Subcutaneous abdominal adipose tissue (tissue), 5 donors: ENCODE measurements around the gene TMEM272.

ENCODE experiments used
- H3K27ac ChIP-seq: one replicate; pipeline ENCODE4 v1.7.0; 2013; ENCODE audit warnings: low read depth, mild to moderate bottlenecking, inconsistent platforms, low read length, moderate library complexity
- H3K27me3 ChIP-seq, 5 donors: one replicate each; pipeline ENCODE4 v1.7.0; 2013; ENCODE audit warnings: low read length in 5 of 5, inconsistent platforms in 1 of 5; ENCODE audit not compliant: control insufficient read depth in 5 of 5, insufficient read depth in 4 of 5
- H3K36me3 ChIP-seq, 5 donors: one replicate each; pipeline ENCODE4 v1.7.0; 2013; ENCODE audit warnings: low read length in 5 of 5; ENCODE audit not compliant: control insufficient read depth in 5 of 5, insufficient read depth in 5 of 5
- H3K4me1 ChIP-seq, 5 donors: one replicate each; pipeline ENCODE4 v1.7.0; 2013; ENCODE audit warnings: low read length in 5 of 5, mild to moderate bottlenecking in 3 of 5, moderate library complexity in 1 of 5; ENCODE audit not compliant: control insufficient read depth in 5 of 5, insufficient read depth in 5 of 5
- H3K4me3 ChIP-seq, 5 donors: one replicate each; pipeline ENCODE4 v1.7.0; 2013; ENCODE audit warnings: low read length in 5 of 5, low read depth in 1 of 5
- H3K9ac ChIP-seq, 5 donors: one replicate each; pipeline ENCODE4 v1.7.0; 2013; ENCODE audit warnings: low read length in 5 of 5, mild to moderate bottlenecking in 4 of 5, moderate library complexity in 3 of 5
- H3K9me3 ChIP-seq, 5 donors: one replicate each; pipeline ENCODE4 v1.7.0; 2013; ENCODE audit warnings: low read length in 5 of 5; ENCODE audit not compliant: control insufficient read depth in 5 of 5
- donor health status: healthy.
- donor health status: healthy.
- donor health status: healthy.
- donor health status: healthy.
- donor health status: healthy.

TMEM272 gene

DNA sequence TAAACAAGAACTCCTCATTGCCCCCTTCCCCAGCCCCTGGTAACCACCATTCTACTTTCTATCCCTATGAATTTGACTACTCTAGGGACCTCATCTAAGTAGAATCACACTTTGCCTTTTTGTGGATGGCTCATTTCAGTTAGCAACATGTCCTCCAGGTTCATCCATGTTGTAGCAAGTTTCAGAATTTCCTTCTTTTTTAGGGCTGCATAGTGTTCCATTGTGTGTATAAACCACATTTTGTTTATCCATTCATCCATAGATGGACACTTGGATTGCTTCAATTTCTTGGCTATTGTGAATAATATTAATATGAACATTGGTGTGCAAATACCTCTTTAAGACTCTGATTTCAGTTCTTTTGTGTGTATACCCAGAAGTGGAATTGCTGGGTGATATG lies 36.2 kb downstream of the TMEM272 start:
- Histone ChIP-seq H3K9ac (no peak overlapping the region), H3K27ac (no peak overlapping the region), H3K4me3 (no peak overlapping the region), H3K27me3 (no peaks in the 10 kb centered on the region), H3K4me1 (peaks cover 2 to 28% (median 26%) of the 10 kb centered on the region in 5 donors), H3K36me3 (no peaks in the 10 kb centered on the region), H3K9me3 (no peaks in the 10 kb centered on the region)

DNA sequence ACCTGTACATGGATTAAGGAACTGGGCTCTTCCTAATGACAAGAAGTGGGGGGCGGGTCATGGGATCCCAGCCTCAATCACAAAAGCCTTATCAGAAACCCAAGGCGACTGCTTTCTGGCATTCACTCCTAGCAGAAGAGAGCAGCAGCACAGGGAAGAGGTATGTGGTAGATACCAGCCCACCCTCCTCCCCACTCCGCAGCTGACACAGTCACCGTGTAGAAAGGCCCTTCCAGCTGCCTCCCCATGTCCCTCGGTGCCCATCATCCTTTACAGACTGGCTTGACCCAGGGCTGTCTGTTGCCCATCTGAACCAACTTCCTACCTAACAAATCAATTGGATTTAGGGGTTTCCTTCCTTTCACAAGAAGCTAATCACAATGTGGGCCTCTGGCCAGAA lies 37.9 kb downstream of the TMEM272 start:
- Histone ChIP-seq H3K4me3 (no peak overlapping the region), H3K27ac (peak overlapping the region; percentile 10), H3K27me3 (no peaks in the 10 kb centered on the region), H3K9ac (no peak overlapping the region), H3K36me3 (no peaks in the 10 kb centered on the region), H3K9me3 (no peaks in the 10 kb centered on the region), H3K4me1 (peaks cover 12 to 42% (median 39%) of the 10 kb centered on the region in 5 donors)

DNA sequence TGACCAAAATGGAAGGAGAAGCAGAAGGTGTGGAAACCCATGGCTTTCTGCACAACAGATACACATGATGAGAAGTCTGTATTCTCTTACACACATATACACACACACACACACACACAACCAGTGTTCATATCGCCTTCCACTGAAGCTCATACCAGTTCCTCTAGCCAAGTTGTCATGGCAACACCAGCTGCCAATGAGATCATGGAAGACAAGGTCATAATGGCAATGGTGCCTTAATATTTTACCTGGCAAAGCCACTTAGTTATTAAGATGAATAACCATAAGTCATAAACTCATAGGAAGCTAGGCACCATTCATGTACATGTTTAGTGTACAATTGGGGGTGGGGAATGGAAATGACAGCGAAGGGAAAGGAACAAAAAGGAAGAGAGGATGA lies 38.4 kb downstream of the TMEM272 start:
- Histone ChIP-seq H3K4me1 (peaks cover 15 to 44% (median 40%) of the 10 kb centered on the region in 5 donors), H3K9me3 (no peaks in the 10 kb centered on the region), H3K27ac (peak overlapping the region; percentile 99), H3K27me3 (no peaks in the 10 kb centered on the region), H3K4me3 (no peak overlapping the region), H3K9ac (no peak overlapping the region), H3K36me3 (no peaks in the 10 kb centered on the region)

DNA sequence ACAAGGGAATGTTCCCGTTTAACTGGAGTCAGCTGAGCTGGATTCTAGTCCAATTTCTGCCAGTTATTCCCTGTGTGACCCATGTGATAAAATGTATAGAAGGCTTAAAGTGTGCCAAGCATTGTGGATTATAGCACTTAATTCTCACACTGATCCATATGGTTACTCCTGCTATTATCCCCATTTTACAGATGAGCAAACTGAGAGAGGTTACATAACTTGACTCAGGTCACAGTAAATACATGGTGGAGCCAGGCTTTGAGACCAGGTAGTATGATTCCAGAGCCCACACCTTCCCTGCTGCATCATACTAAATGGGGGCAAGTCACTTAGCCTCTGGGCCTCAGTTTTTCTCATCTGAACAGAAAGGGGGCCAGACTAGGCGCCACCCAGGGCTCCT lies 39.1 kb downstream of the TMEM272 start:
- no peaks in the 10 kb centered on the region for H3K27me3 ChIP-seq
- H3K9ac ChIP-seq = peak overlapping the region in 1 of 5 donors; percentile 97
- H3K36me3 ChIP-seq = no peaks in the 10 kb centered on the region
- H3K9me3 ChIP-seq = no peaks in the 10 kb centered on the region
- peak overlapping the region; percentile 99 for H3K27ac ChIP-seq
- H3K4me3 ChIP-seq = no peak overlapping the region
- peaks cover 17 to 50% (median 45%) of the 10 kb centered on the region in 5 donors for H3K4me1 ChIP-seq

DNA sequence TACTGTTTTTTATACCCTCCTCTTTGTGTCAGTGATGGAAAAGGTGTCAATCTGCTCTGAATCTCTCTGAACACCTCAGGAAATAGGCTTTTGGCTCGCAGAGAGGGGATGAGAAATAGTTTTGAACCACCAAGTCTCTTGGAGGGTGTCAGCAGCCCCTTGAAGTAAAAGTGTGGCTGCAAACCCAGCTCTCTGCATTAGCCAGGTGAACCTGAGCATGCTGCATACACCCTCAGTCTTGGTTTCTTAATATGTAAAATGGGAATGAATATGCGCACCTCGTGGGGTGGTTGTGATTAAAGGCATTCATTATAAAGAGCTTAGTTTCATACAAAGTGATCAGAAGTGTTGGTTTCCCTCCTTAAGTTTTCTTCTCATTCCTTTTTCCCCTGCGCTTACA lies 39.7 kb downstream of the TMEM272 start:
- peak overlapping the region; percentile 99 for H3K27ac ChIP-seq
- H3K36me3 ChIP-seq = no peaks in the 10 kb centered on the region
- peak overlapping the region in 4 of 5 donors; percentile 74 to 88 (median 79) for H3K4me3 ChIP-seq
- H3K9me3 ChIP-seq = no peaks in the 10 kb centered on the region
- no peaks in the 10 kb centered on the region for H3K27me3 ChIP-seq
- H3K9ac ChIP-seq = peak overlapping the region; percentile 1 to 97 (median 91)
- peaks cover 17 to 56% (median 51%) of the 10 kb centered on the region in 5 donors for H3K4me1 ChIP-seq

DNA sequence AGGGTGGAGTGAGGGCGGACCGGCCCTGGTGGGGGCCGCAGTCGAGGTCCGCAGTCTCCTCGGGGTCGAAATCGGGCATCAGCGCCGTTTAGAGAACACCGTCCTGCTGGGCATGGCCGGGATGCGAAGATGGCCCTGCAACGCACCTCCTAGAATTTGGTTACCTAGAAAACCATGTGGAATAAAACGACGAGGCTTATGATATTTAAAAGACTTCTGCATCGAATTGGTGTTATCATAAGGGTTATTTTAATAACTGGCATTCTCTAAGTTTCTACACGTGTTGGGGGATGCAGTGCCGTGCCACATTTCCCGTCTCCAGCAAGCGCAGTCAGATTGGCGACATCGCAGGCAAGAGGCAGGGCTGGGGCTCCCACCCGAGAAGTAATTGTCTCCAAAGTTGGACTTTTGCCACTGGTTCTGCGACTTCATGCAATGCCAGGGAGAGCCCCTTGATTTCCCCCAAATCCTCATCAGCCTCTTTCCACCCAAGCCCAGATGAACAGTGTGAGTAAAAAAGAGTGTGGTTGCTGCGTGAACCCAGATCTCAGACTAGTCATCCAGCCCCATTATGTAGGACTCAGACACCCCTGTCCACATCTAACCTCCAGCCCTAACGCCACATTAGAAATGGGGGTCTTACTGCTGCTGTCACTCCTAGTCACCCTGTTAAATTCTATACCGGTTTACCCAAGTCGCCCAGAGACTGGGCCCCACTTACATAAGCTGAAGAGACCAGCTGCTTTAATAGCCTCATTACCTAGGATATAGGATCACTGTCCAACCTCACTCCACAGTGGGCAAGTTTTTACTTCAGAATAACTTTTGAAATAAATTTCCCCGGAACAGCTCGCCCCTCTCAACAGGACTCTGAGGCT lies 40.4 kb downstream of the TMEM272 start:
- Histone ChIP-seq H3K9me3 (no peaks in the 10 kb centered on the region), H3K27me3 (no peaks in the 10 kb centered on the region), H3K27ac (peak overlapping the region; percentile 99), H3K4me3 (peak overlapping the region; percentile 74 to 88 (median 80)), H3K4me1 (peaks cover 17 to 61% (median 53%) of the 10 kb centered on the region in 5 donors), H3K9ac (peak overlapping the region; percentile 71 to 97 (median 92)), H3K36me3 (no peaks in the 10 kb centered on the region)

DNA sequence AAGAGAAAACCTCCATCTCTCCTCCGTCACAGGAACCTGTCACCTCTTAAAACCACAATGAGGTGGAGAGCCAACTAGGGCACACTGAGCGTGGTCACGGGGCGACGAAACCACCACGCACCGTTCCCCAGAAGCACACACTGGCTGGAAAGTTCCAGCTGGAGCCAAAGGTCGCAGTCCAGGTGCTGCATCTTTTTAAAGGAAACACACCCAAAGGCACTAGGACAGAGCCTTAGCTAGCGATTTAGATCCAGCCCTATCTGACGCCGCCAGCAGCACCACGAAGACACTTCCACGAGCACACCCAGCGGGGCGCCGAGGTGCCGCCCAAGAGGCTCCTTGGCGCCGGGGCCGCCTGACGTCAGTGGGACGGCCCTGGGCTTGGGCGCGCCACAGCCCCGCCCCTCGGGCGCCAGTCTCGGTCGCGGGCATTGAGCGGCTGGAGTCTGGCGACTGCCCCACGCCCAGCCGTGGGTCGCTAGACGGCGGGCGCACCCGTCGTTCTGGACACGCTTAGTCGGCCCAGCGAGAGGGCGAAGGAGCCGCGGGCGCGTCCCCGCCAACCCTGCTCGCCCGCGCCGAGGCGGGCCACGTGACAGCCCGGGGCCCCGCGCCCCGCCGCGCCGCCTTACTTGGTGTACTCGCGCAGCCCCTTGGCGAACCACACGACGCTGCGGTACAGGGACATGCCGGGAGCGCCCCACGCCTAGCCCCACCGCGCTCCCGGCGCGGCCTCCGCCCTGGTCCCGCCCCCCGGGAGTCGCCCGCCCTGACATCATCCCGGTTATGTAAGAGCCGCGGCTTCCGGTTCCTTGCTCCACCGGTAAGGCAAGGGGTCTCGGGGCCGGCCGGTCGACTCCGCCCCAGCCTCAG lies 41.3 kb downstream of the TMEM272 start, which contains the start of gene DHRS12:
Gene DHRS12 (minus strand): TSS at position 742 of the 873 bp plus-strand sequence. CDS start 4,504 bp downstream, outside the sequence.
- no peaks in the 10 kb centered on the region for H3K27me3 ChIP-seq
- peak within 1 kb of the TSS; percentile 74 to 92 (median 80) for H3K4me3 ChIP-seq
- peaks cover 17 to 61% (median 53%) of the 10 kb centered on the region in 5 donors for H3K4me1 ChIP-seq
- no peaks in the 10 kb centered on the region for H3K9me3 ChIP-seq
- peak within 1 kb of the TSS; percentile 89 to 97 (median 92) for H3K9ac ChIP-seq
- H3K27ac ChIP-seq = peak within 1 kb of the TSS; percentile 99
- peaks cover 0 to 6% (median 3%) of the 10 kb centered on the region in 5 donors for H3K36me3 ChIP-seq

DNA sequence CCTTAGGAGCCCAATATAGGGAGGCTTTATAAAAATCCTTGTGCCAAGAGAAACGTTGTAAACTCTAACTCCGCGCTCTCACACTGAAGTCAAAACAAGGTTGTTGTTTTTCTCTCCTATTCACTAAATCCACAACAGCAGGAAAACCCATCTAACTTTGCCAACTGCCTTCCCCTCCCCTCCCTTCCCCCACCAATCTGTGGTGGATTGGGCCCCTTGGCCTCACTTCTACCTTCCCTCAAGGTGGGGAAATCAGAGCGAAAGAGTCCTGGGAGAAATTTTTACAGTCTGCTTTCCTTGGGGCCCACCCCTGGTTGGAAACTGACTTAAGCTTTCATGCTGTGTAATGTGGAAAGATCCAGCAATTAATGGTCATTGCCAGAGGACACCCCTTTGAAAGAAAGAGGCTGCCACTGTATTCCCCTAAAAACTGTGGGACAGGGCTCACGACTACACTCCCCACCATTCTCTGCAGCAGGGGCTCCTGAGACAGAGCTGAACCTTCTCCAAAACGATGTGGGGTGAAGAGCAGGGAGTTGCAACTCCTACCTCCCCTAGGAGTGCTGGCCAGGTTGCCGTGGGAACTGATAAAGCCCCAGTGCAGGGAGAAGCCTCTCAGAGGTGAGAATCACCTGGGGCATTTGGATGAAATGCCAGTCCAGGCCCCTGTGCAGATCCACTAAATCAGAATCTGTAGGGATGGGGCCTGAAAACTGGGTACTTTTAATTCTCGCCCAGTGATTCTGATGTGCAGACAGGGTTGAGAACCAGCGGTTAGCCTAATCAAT lies 42.2 kb downstream of the TMEM272 start:
- Histone ChIP-seq H3K27ac (peak overlapping the region; percentile 99), H3K27me3 (no peaks in the 10 kb centered on the region), H3K4me3 (peak overlapping the region; percentile 74 to 92 (median 80)), H3K9me3 (no peaks in the 10 kb centered on the region), H3K9ac (peak overlapping the region; percentile 89 to 97 (median 92)), H3K36me3 (peaks cover 0 to 13% (median 8%) of the 10 kb centered on the region in 5 donors), H3K4me1 (peaks cover 17 to 61% (median 53%) of the 10 kb centered on the region in 5 donors)

DNA sequence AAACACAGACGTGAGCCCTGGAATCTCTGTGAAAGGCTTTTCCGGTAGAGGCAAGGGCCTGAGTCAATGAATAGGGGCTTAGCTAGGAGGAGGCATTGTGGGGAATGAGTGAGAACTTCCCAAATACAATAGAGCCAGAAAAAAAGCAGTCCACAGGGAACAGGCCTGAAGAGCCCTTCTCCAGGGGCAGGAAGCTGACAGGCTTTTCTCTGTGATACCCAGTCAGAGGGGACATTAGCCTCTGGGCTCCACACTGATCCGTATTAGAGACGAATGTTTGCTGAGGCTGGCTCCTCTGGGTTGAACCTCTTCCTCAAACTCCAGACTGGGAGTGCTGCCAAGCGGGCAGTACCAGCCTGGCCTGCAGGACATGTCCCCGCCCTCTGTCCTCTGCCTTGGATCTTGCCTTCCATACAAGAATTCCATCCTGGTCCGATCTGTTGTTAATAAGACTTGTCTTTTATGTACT lies 43.3 kb downstream of the TMEM272 start:
- Histone ChIP-seq H3K4me3 (peak overlapping the region in 2 of 5 donors; percentile 23 to 36), H3K4me1 (peaks cover 17 to 61% (median 53%) of the 10 kb centered on the region in 5 donors), H3K9me3 (no peaks in the 10 kb centered on the region)

More for the DNA sequence above, 43.3 kb downstream of the TMEM272 start:
- H3K27me3 ChIP-seq = no peaks in the 10 kb centered on the region
- H3K27ac ChIP-seq = peak overlapping the region; percentile 99
- H3K36me3 ChIP-seq = peaks cover 0 to 23% (median 19%) of the 10 kb centered on the region in 5 donors
- H3K9ac ChIP-seq = peak overlapping the region; percentile 14 to 65 (median 58)
